Astrocyte (in vitro differentiated cells and primary cell): ENCODE results near the gene KIAA0513.

ENCODE experiments used
- CTCF ChIP-seq: IDR thresholded peaks from 2 replicates; pipeline ENCODE4 v1.5.1; 2011; ENCODE audit warnings: low read depth, mild to moderate bottlenecking, inconsistent platforms, low read length, moderate library complexity; ENCODE audit not compliant: insufficient read depth
- EZH2 ChIP-seq: IDR thresholded peaks from 2 replicates; pipeline ENCODE4 v1.6.1; 2012; ENCODE audit warnings: mild to moderate bottlenecking, low read length, inconsistent platforms; ENCODE audit not compliant: insufficient read depth

- TF ChIP-seq CTCF: no peak
- TF ChIP-seq EZH2: no peak
Measured at GRCh38 chr16:85087899-85088569, 60.4 kb downstream of the KIAA0513 start.
